H1 (cell line): Measurements from ENCODE around the gene DNAJC19. TPM values are rescaled to one million over a fixed set of nuclear protein-coding genes. Genes with fewer than 3 reads are reported as not detected.
"Not testable (repeated sequence)": the region's sequence is repeated elsewhere in the genome, so short reads cannot be mapped to it uniquely, and the experiment has no call there.

ENCODE experiments used
- CTCF ChIA-PET: fragments of 300-600 bp; sonication (Branson Sonifier 250); formaldehyde crosslinking; loops from one replicate; lab custom pipeline; 2021; ENCODE audit not compliant: partially characterized antibody; lab: Charles Lee
- POLR2A ChIA-PET: fragments of 300-600 bp; sonication (Branson Sonifier 250); formaldehyde crosslinking; loops from one replicate; lab custom pipeline; 2021; ENCODE audit warnings: inconsistent platforms; ENCODE audit not compliant: partially characterized antibody; lab: Charles Lee
- DNase-seq, 2 experiments: peaks; one replicate each; pipeline versions ENCODE4 v3.0.0 to v3.0.0-alpha.2; 2010 to 2022; ENCODE audit warnings: low spot score in 2 of 2, low read depth in 1 of 2, mixed read lengths in 1 of 2
- FAIRE-seq: peaks from 2 replicates; lab custom pipeline; 2011; peaks lifted over from hg19 to GRCh38; lab: Jason Lieb, UNC
- H2AFZ ChIP-seq: 2 replicates; pipeline ENCODE4 v1.8.1; 2012; ENCODE audit warnings: low read length, inconsistent platforms
- H2AK5ac ChIP-seq: 2 replicates; pipeline ENCODE4 v1.6.1; 2013; ENCODE audit warnings: low read depth, low read length
- H2BK120ac ChIP-seq: replicated peaks from 2 replicates; pipeline ENCODE3; 2013; ENCODE audit warnings: low read depth, low read length, inconsistent platforms
- H2BK12ac ChIP-seq: 2 replicates; pipeline ENCODE4 v1.6.1; 2013; ENCODE audit warnings: low read depth, low read length
- H2BK15ac ChIP-seq: 2 replicates; pipeline ENCODE4 v1.6.1; 2013; ENCODE audit warnings: low read length
- H2BK20ac ChIP-seq: 2 replicates; pipeline ENCODE4 v1.6.1; 2013; ENCODE audit warnings: low read length
- H2BK5ac ChIP-seq: 2 replicates; pipeline ENCODE4 v1.6.1; 2013; ENCODE audit warnings: low read depth, low read length
- H3K14ac ChIP-seq: 2 replicates; pipeline ENCODE4 v1.6.1; 2013; ENCODE audit warnings: inconsistent platforms; ENCODE audit not compliant: insufficient read length
- H3K18ac ChIP-seq: 2 replicates; pipeline ENCODE4 v1.6.1; 2013; ENCODE audit warnings: low read length; ENCODE audit errors: extremely low read depth
- H3K23ac ChIP-seq: 2 replicates; pipeline ENCODE4 v1.6.1; 2013; ENCODE audit warnings: inconsistent platforms; ENCODE audit not compliant: insufficient read length
- H3K23me2 ChIP-seq: 2 replicates; pipeline ENCODE4 v1.6.1; 2013; ENCODE audit warnings: low read depth, low read length
- H3K27ac ChIP-seq: 2 replicates; pipeline ENCODE4 v1.6.1; 2011; ENCODE audit warnings: low read depth, low read length, inconsistent platforms
- H3K27me3 ChIP-seq, 4 experiments: replicated peaks in 1 of 4; 1 replicate in 1 of 4; 2 replicates in 3 of 4; pipeline versions ENCODE4 v1.6.1 to v1.8.1; 2011 to 2013; ENCODE audit warnings: low read length in 3 of 4, mild to moderate bottlenecking in 3 of 4, inconsistent platforms in 2 of 4, mixed read lengths in 2 of 4, moderate library complexity in 1 of 4; ENCODE audit not compliant: control insufficient read depth in 3 of 4, insufficient read depth in 3 of 4; ENCODE audit errors: extremely low read depth in 1 of 4
- H3K36me3 ChIP-seq, 4 experiments: 2 replicates each; pipeline versions ENCODE4 v1.6.1 to v1.8.1; 2011 to 2013; ENCODE audit warnings: mild to moderate bottlenecking in 4 of 4, low read length in 3 of 4, moderate library complexity in 2 of 4, control low read depth in 1 of 4, inconsistent platforms in 1 of 4; ENCODE audit not compliant: insufficient read depth in 4 of 4, control insufficient read depth in 2 of 4
- H3K4ac ChIP-seq: replicated peaks from 2 replicates; pipeline ENCODE3; 2013; ENCODE audit warnings: low read length, low read depth, mixed read lengths, inconsistent platforms; ENCODE audit not compliant: insufficient read length
- H3K4me1 ChIP-seq, 4 experiments: replicated peaks in 1 of 4; 1 replicate in 1 of 4; 2 replicates in 3 of 4; pipeline versions ENCODE4 v1.6.1 to v1.8.1; 2011 to 2013; ENCODE audit warnings: low read length in 3 of 4, inconsistent platforms in 2 of 4, mixed read lengths in 1 of 4; ENCODE audit not compliant: insufficient read depth in 4 of 4, control insufficient read depth in 3 of 4
- H3K4me2 ChIP-seq, 2 experiments: 2 replicates each; pipeline versions ENCODE4 v1.6.1 to v1.8.1; 2011 to 2013; ENCODE audit warnings: low read depth in 2 of 2, low read length in 2 of 2, control low read depth in 1 of 2, inconsistent platforms in 1 of 2, mild to moderate bottlenecking in 1 of 2; ENCODE audit not compliant: insufficient read depth in 1 of 2
- H3K4me3 ChIP-seq, 4 experiments: fragments of 200-600, 300-600 bp in 1 of 4; sonication (generic), shearing (Covaris generic), sonication (Bioruptor Twin) in 1 of 4; 2 replicates each; pipeline versions ENCODE4 v1.5.1 to v1.8.1; 2011 to 2016; ENCODE audit warnings: low read length in 4 of 4, low read depth in 3 of 4, control low read depth in 2 of 4, inconsistent platforms in 2 of 4, mild to moderate bottlenecking in 2 of 4, mixed read lengths in 1 of 4, moderate library complexity in 1 of 4; ENCODE audit not compliant: insufficient read depth in 2 of 4; ENCODE audit errors: extremely low read depth in 1 of 4
- H3K56ac ChIP-seq: replicated peaks from 2 replicates; pipeline ENCODE3; 2013; ENCODE audit warnings: low read depth, mild to moderate bottlenecking, mixed read lengths, low read length, inconsistent platforms; ENCODE audit not compliant: insufficient read length
- H3K79me1 ChIP-seq: 2 replicates; pipeline ENCODE4 v1.6.1; 2013; ENCODE audit warnings: low read depth, low read length, control low read depth
- H3K79me2 ChIP-seq, 2 experiments: 2 replicates each; pipeline versions ENCODE4 v1.6.1 to v1.8.1; 2012 to 2013; ENCODE audit warnings: low read length in 2 of 2, mild to moderate bottlenecking in 2 of 2, inconsistent platforms in 1 of 2; ENCODE audit not compliant: insufficient read depth in 2 of 2, control insufficient read depth in 1 of 2
- H3K9ac ChIP-seq, 4 experiments: replicated peaks in 1 of 4; 1 replicate in 1 of 4; 2 replicates in 3 of 4; pipeline versions ENCODE4 v1.6.1 to v1.8.1; 2011 to 2013; ENCODE audit warnings: low read depth in 3 of 4, low read length in 3 of 4, control low read depth in 2 of 4, mild to moderate bottlenecking in 2 of 4, moderate library complexity in 2 of 4, inconsistent platforms in 1 of 4; ENCODE audit errors: extremely low read depth in 1 of 4
- H3K9me3 ChIP-seq, 2 experiments: 2 replicates each; pipeline versions ENCODE4 v1.6.1 to v1.8.1; 2012 to 2013; ENCODE audit warnings: mild to moderate bottlenecking in 2 of 2, moderate library complexity in 2 of 2, control low read depth in 1 of 2, inconsistent platforms in 1 of 2, low read depth in 1 of 2, low read length in 1 of 2, mixed read lengths in 1 of 2; ENCODE audit not compliant: insufficient read depth in 2 of 2
- H4K20me1 ChIP-seq, 2 experiments: replicated peaks in 1 of 2; 2 replicates each; pipeline versions ENCODE3 to v1.8.1; 2011 to 2013; ENCODE audit warnings: inconsistent platforms in 2 of 2, low read length in 2 of 2, mild to moderate bottlenecking in 1 of 2; ENCODE audit not compliant: insufficient read depth in 2 of 2, control insufficient read depth in 1 of 2
- H4K5ac ChIP-seq: 2 replicates; pipeline ENCODE4 v1.6.1; 2013; ENCODE audit warnings: low read length, low read depth, mixed read lengths, inconsistent platforms; ENCODE audit not compliant: insufficient read length
- H4K8ac ChIP-seq: 2 replicates; pipeline ENCODE4 v1.8.0; 2013; ENCODE audit warnings: mild to moderate bottlenecking, moderate library complexity, low read length, inconsistent platforms; ENCODE audit not compliant: insufficient read depth; ENCODE audit errors: extremely low read depth
- H4K91ac ChIP-seq: replicated peaks from 2 replicates; pipeline ENCODE3; 2013; ENCODE audit warnings: low read length, mixed read lengths, inconsistent platforms; ENCODE audit not compliant: insufficient read length
- WGBS, 2 experiments: shearing (Covaris generic) in 1 of 2; methylation state at CpG; one replicate each; pipeline versions ENCODE4 v1.1.6 to v1.1.7; 2013 to 2015; ENCODE audit warnings: low lambda C conversion rate in 2 of 2, mixed read lengths in 2 of 2, inconsistent platforms in 1 of 2, low coverage in 1 of 2, missing lambda C conversion rate in 1 of 2; ENCODE audit not compliant: insufficient replicate concordance in 2 of 2, insufficient coverage in 1 of 2, insufficient read length in 1 of 2; ENCODE audit errors: extremely low coverage in 1 of 2, missing lambda C conversion rate in 1 of 2; 5-methylcytosine and 5-hydroxymethylcytosine counted together
- polyA plus RNA-seq, 7 experiments: library from polyadenylated mRNA; depleted of rRNA in 3 of 7; stranded (reverse) in 5 of 7; unstranded in 2 of 7; fragments of >200 nt in 5 of 7; fragments of 200-250 nt in 2 of 7; gene quantifications; 1 replicate in 5 of 7; 2 replicates in 1 of 7; 4 replicates in 1 of 7; pipeline versions ENCODE4 v1.2.1 to v1.2.3, GENCODE V29; 2011 to 2013; ENCODE audit warnings: missing spikeins in 2 of 7, mixed read lengths in 2 of 7
- total RNA-seq: library from RNA; stranded (reverse); fragmentation: NEBNext Ultra II Directional; extraction: Animal tissue kit (Norgen Biotek cat#: 25700); gene quantifications from 2 replicates; pipeline ENCODE4 v1.2.1, GENCODE V29; 2021

Gene DNAJC19
- total and polyA plus RNA-seq, 2 of the 8 experiments (the other 6 are each of a cell fraction or from before 2014, with no cell fraction given), result 62.4 to 90.9 TPM

DNA sequence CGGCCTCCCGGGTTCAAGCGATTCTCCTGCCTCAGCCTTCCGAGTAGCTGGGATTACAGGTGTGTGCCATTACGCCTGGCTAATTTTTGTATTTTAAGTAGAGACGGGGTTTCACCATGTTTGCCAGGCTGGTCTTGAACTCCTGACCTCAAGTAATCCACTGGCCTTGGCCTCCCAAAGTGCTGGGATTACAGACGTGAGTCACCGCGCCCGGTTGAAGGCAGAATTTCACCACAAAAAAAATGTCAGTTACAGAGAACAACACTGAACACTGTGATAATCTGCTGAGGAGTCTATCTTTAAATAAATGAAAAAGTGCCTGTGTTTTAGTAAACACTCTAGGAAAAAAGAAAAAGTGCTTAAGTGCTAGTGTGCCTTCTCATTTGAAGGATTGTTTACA, 3.2 kb downstream of the DNAJC19 start:
- H3K27ac ChIP-seq, H3K18ac ChIP-seq, H2AK5ac ChIP-seq, H4K8ac ChIP-seq, H3K4ac ChIP-seq, H3K4me2 ChIP-seq, H4K5ac ChIP-seq, H3K79me1 ChIP-seq, H3K9ac ChIP-seq, H2BK120ac ChIP-seq, H3K23ac ChIP-seq, H3K27me3 ChIP-seq, H4K91ac ChIP-seq, H2BK15ac ChIP-seq, H4K20me1 ChIP-seq, H2BK20ac ChIP-seq, H3K4me3 ChIP-seq, H3K14ac ChIP-seq, H3K23me2 ChIP-seq, DNase-seq, H2AFZ ChIP-seq, H3K4me1 ChIP-seq, H3K9me3 ChIP-seq, H3K56ac ChIP-seq, FAIRE-seq, H2BK5ac ChIP-seq, H2BK12ac ChIP-seq, CTCF ChIA-PET: not testable (repeated sequence)
- 98% methylated on average over 10 of the region's 10 CpGs; no CpG with 5 or more reads in 1 of the 2 experiments for WGBS, 2 experiments
- POLR2A ChIA-PET, result interaction anchor here (0.5 kb wide), 1 partner anchor 16 kb away, joined by 3 read pairs; no protein-coding TSS in a partner anchor
- peaks cover 0 to 19% of the 10 kb centered on the region in 2 experiments; a peak in 2 of 4 replicates for H3K79me2 ChIP-seq
- peaks cover 0 to 46% (median 10%) of the 10 kb centered on the region in 4 experiments; a peak in 6 of 8 replicates for H3K36me3 ChIP-seq
